ENCODE measurements around the gene ENPEP. TPM values are rescaled to one million over a fixed set of nuclear protein-coding genes. Genes with fewer than 3 reads are reported as not detected.
"Not testable (repeated sequence)": the region's sequence is repeated elsewhere in the genome, so short reads cannot be mapped to it uniquely, and the experiment has no call there.

Gene ENPEP, protein sequence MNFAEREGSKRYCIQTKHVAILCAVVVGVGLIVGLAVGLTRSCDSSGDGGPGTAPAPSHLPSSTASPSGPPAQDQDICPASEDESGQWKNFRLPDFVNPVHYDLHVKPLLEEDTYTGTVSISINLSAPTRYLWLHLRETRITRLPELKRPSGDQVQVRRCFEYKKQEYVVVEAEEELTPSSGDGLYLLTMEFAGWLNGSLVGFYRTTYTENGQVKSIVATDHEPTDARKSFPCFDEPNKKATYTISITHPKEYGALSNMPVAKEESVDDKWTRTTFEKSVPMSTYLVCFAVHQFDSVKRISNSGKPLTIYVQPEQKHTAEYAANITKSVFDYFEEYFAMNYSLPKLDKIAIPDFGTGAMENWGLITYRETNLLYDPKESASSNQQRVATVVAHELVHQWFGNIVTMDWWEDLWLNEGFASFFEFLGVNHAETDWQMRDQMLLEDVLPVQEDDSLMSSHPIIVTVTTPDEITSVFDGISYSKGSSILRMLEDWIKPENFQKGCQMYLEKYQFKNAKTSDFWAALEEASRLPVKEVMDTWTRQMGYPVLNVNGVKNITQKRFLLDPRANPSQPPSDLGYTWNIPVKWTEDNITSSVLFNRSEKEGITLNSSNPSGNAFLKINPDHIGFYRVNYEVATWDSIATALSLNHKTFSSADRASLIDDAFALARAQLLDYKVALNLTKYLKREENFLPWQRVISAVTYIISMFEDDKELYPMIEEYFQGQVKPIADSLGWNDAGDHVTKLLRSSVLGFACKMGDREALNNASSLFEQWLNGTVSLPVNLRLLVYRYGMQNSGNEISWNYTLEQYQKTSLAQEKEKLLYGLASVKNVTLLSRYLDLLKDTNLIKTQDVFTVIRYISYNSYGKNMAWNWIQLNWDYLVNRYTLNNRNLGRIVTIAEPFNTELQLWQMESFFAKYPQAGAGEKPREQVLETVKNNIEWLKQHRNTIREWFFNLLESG
- total RNA-seq, result not detected

DNA sequence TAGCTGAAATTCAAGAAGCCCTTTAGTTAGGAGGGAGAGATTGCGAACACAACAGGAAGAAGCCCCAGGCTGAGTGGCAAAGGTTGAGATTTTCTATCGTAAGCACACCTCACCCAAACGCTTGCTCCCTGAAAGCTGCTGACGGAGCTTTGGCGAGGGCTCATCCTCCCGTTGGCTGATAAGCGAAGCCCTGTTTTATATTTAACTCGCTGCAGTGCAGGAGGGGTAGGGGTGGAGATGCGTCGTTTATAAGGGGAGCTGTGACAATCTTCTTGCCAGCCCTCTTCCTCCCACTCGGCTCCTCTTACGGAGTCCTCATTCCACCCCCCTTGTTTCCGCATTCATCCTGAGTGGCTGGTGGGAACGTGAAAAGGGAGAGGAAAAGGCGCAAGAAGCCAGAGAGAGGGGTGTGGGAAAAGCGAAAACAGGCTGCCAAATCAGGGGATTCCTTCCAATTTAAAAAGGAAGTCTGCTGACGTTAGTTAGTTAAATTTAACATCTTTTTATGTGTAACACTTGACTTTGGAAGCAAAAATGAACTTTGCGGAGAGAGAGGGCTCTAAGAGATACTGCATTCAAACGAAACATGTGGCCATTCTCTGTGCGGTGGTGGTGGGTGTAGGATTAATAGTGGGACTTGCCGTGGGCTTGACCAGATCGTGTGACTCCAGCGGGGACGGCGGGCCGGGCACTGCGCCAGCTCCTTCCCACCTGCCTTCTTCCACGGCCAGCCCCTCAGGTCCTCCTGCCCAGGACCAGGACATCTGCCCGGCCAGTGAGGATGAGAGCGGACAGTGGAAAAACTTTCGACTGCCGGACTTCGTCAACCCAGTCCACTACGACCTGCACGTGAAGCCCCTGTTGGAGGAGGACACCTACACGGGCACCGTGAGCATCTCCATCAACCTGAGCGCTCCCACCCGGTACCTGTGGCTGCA, at the start of gene ENPEP:
TSS of gene ENPEP (plus strand) at position 275 of the 938 bp plus-strand sequence. CDS start at position 535, 260 bp downstream.
- intact Hi-C loops (cut with micrococcal nuclease), result no loop called here
- H3K9me3 Mint-ChIP-seq, result no peaks in the 10 kb centered on the region
- no peaks in the 10 kb centered on the region for H3K4me1 Mint-ChIP-seq (ENCODE audit: low read depth)
- ChIA-PET POLR2A (no interaction called here), CTCF (interaction anchor here (1.0 kb wide), 1 partner anchor 39 kb away, joined by 3 read pairs; no protein-coding TSS in a partner anchor)
- H3K36me3 Mint-ChIP-seq, result no peaks in the 10 kb centered on the region
- H3K4me3 Mint-ChIP-seq, result no peak within 1 kb of the TSS
- DNase-seq, result no peak
- H3K27ac Mint-ChIP-seq, result no peak within 1 kb of the TSS
- peaks cover 17% of the 10 kb centered on the region for H3K27me3 Mint-ChIP-seq

DNA sequence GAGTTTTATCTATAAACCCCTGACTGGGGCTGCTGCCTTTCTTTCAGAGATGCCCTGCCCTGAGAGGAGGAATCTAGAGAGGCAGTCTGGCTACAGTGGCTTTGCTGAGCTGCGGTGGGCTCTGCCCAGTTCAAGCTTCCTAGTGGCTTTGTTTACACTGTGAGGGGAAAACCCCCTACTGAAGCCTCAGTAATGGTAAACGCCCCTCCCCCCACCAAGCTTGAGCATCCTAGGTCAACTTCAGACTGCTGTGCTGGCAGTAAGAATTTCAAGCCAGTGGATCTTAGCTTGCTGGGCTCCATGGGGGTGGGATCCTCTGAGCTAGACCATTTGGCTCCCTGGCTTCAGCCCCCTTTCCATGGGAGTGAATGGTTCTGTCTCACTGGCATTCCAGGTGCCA, 44.1 kb upstream of the ENPEP start:
- H3K27ac Mint-ChIP-seq, H3K4me3 Mint-ChIP-seq: not testable (repeated sequence)

DNA sequence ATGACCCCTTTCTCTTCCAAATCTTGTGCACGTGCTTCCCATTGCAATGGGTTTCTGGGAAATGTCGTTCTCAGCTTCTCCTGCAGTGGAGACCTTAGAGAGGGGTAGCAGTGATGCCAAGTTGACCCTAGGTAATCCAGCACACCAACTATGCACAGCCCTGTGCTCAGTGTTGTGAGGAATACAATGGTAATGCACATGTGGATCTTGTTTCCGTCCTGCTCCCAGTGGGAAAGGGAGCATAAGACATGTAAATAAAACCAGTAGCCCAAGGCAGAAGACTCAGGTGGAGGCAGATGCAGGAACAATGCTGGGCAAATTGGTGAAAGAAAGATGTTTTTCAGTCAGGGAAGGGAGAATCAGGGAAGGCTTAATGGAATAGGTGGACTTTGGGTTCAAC, 38.7 kb upstream of the ENPEP start:
- H3K27ac Mint-ChIP-seq; H3K4me1 Mint-ChIP-seq (ENCODE audit: low read depth); POLR2A ChIA-PET; DNase-seq; intact Hi-C loops (cut with micrococcal nuclease); CTCF ChIA-PET; H3K36me3 Mint-ChIP-seq; H3K4me3 Mint-ChIP-seq; H3K9me3 Mint-ChIP-seq: not testable (repeated sequence)
- H3K27me3 Mint-ChIP-seq, result peaks cover 11% of the 10 kb centered on the region

More for the DNA sequence above, 44.1 kb upstream of the ENPEP start:
- DNase-seq; intact Hi-C loops (cut with micrococcal nuclease); H3K27me3 Mint-ChIP-seq; H3K9me3 Mint-ChIP-seq; H3K4me1 Mint-ChIP-seq (ENCODE audit: low read depth); CTCF ChIA-PET; H3K36me3 Mint-ChIP-seq; POLR2A ChIA-PET: not testable (repeated sequence)

DNA sequence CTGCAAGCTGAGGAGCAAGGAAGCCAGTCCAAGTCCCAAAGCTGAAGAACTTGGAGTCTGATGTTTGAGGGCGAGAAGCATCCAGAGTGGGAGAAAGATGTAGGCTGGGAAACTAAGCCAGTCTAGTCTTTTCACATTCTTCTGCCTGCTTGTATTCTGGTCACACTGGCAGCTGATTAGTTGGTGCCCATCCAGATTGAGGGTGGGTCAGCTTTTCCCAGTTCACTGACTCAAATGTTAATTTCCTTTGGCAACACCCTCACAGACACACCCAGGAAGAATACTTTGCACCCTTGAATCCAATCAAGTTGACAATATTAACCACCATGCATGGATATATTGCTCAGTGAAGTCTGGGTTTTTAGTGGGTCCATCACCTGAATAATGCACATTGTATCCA, 36.7 kb upstream of the ENPEP start:
- H3K4me1 Mint-ChIP-seq (ENCODE audit: low read depth); intact Hi-C loops (cut with micrococcal nuclease); H3K4me3 Mint-ChIP-seq; POLR2A ChIA-PET; H3K27ac Mint-ChIP-seq; CTCF ChIA-PET; DNase-seq; H3K36me3 Mint-ChIP-seq; H3K9me3 Mint-ChIP-seq: not testable (repeated sequence)
- peaks cover 14% of the 10 kb centered on the region for H3K27me3 Mint-ChIP-seq

DNA sequence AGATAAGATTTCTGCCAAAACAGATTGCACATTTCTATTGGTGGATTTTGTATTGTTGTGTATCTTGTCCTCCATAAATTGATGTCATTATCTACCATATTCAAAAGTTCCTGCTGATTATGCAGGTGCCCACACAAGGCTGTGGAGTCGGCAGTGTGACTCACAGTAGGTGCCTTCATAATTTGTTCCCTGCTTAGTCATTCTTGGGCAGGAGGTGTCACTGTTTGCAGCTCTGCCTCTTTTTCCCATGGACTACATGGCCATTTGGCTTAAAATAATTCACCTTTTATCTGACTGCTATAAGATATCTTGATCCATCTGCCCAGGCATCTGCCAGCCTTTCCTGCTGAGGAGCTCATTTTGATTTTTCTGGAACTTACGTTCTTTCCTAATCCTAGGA, 33.6 kb upstream of the ENPEP start:
- Mint-ChIP-seq H3K36me3 (no peaks in the 10 kb centered on the region), H3K9me3 (no peaks in the 10 kb centered on the region), H3K4me3 (no peak overlapping the region), H3K4me1 (ENCODE audit: low read depth) (no peaks in the 10 kb centered on the region), H3K27me3 (peaks cover 11% of the 10 kb centered on the region), H3K27ac (no peak overlapping the region)
- intact Hi-C loops (cut with micrococcal nuclease), result no loop called here
- ChIA-PET POLR2A (no interaction called here), CTCF (no interaction called here)
- DNase-seq, result no peak

DNA sequence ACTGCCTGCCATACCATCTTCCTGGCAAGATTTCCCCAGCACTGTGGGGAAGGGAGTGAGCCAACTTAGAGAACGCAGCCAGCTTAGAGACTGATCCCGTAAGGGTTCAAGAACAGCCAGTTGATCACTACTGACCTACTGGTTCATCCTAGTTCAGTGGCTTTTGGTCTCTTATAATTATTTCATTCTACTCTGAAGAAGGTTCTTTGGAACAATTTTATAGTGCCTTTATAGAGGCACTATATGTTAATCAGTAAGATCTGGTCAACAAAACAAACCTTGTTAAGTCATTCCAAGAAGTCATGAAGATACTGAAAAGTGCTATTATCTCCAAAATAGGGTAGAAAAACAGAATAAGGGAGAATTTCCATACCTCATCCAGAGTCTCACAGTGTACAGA, 33.2 kb upstream of the ENPEP start:
- intact Hi-C loops (cut with micrococcal nuclease), result no loop called here
- Mint-ChIP-seq H3K4me3 (no peak overlapping the region), H3K27me3 (peaks cover 10% of the 10 kb centered on the region), H3K36me3 (no peaks in the 10 kb centered on the region), H3K4me1 (ENCODE audit: low read depth) (no peaks in the 10 kb centered on the region), H3K9me3 (no peaks in the 10 kb centered on the region), H3K27ac (no peak overlapping the region)
- no peak for DNase-seq
- ChIA-PET CTCF (no interaction called here), POLR2A (no interaction called here)

DNA sequence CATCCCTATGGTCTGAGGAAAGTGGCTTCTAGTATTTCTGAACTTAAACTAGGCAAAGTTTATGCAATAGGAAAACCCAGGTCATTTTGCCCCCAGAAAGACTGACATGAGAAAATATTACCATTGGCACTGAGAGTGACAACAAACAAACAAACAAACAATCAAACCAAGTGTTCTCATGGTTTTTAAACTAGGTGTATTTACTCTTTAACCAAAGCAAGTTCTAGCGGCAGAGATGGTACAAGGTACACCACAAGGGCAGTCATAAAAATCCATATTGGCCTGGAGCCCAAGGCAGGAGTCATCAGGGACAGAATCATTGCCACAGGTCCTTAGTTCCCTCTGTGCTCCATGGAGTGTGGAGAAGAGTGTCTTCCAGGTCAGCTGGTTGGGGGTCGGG, 26.0 kb upstream of the ENPEP start:
- ChIA-PET POLR2A (no interaction called here), CTCF (no interaction called here)
- no peak overlapping the region for H3K4me3 Mint-ChIP-seq

DNA sequence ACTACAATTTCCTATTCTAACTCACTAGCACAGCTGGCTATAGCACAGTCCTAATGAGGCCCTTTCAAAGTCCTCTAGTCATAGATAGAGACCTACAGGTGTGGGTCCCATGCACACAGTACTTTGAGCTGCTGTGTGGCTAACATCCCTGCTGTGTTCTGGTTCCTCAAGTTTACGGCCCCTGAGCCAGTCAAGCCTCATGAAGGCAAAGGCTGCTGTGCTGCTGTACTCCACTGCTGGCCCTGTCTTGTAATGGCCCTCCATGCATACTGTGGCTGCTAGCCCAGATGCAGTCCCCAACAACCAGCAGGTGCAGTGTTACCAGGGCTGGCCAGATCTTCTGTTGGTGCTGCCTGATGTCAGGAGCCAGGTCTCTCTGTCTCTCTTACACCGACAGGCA, 23.4 kb upstream of the ENPEP start:
- CTCF ChIA-PET, result no interaction called here
- no peaks in the 10 kb centered on the region for H3K4me1 Mint-ChIP-seq (ENCODE audit: low read depth)
- no peaks in the 10 kb centered on the region for H3K36me3 Mint-ChIP-seq
- intact Hi-C loops (cut with micrococcal nuclease), result no loop called here
- DNase-seq, result no peak
- no peak overlapping the region for H3K4me3 Mint-ChIP-seq
- H3K27ac Mint-ChIP-seq, result no peak overlapping the region
- POLR2A ChIA-PET, result no interaction called here
- no peaks in the 10 kb centered on the region for H3K9me3 Mint-ChIP-seq
- peaks cover 3% of the 10 kb centered on the region for H3K27me3 Mint-ChIP-seq

More for the DNA sequence above, 26.0 kb upstream of the ENPEP start:
- intact Hi-C loops (cut with micrococcal nuclease), result no loop called here
- Mint-ChIP-seq H3K36me3 (no peaks in the 10 kb centered on the region), H3K9me3 (no peaks in the 10 kb centered on the region), H3K27me3 (peaks cover 3% of the 10 kb centered on the region), H3K4me1 (ENCODE audit: low read depth) (no peaks in the 10 kb centered on the region), H3K27ac (no peak overlapping the region)
- no peak for DNase-seq

DNA sequence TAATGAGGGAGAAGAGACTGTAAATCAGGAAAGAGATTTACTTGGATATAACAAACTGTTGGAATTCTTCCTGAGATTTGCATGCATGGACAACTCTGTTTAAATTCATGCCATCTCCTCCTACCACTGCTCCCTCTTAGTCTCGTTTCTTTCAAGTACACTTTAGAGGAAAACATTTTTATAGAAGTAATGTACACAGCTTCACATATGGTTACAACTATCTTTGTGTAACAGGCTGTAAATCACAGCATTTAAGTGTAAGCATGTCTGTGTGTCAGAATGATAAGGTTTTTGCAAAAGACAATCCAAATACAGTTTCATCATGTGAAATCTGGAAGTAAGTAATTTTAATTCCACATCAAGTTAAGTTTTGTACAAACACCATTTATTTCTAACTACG, 21.5 kb upstream of the ENPEP start:
- Mint-ChIP-seq H3K36me3 (no peaks in the 10 kb centered on the region), H3K27ac (no peak overlapping the region), H3K9me3 (no peaks in the 10 kb centered on the region), H3K4me1 (ENCODE audit: low read depth) (no peaks in the 10 kb centered on the region), H3K4me3 (no peak overlapping the region), H3K27me3 (peaks cover 4% of the 10 kb centered on the region)
- DNase-seq, result no peak
- POLR2A ChIA-PET, result no interaction called here
- intact Hi-C loops (cut with micrococcal nuclease), result no loop called here
- CTCF ChIA-PET, result no interaction called here

DNA sequence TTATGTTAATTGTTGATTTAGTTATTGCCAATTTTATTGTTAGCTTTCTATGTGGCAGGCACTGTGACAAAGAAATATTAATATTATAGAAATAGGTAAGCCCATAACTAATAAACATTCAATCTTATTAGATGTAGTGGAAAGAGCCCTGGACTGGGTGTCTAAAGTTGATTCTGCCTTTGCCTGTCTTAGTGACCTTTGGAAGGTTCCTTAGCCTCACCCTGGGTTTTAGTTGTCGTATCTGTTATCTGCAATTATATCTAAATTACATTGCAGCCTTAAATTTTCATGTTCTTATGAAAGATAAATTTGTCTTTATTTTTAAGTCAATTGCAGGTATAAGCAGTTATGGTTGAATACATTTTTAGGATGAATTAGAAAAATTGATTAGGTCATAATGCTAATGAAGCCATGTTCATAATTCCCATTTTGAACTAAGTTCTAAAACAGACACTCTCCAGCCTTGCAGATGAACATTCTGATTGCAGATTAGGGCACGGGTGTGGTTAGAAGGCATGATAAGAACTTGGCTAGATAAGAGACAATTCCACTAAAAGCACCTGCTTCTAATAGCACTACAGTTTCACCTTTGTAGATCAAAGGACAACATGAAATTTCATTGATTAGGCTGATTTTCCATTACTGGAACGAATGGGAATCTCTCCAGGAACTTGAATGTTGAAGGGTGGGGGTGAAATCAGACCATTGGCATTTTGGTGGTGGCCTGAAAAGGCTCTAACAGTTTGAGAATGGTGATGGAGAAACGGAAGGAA, 17.3 kb upstream of the ENPEP start:
- no peak for DNase-seq
- intact Hi-C loops (cut with micrococcal nuclease), result no loop called here

DNA sequence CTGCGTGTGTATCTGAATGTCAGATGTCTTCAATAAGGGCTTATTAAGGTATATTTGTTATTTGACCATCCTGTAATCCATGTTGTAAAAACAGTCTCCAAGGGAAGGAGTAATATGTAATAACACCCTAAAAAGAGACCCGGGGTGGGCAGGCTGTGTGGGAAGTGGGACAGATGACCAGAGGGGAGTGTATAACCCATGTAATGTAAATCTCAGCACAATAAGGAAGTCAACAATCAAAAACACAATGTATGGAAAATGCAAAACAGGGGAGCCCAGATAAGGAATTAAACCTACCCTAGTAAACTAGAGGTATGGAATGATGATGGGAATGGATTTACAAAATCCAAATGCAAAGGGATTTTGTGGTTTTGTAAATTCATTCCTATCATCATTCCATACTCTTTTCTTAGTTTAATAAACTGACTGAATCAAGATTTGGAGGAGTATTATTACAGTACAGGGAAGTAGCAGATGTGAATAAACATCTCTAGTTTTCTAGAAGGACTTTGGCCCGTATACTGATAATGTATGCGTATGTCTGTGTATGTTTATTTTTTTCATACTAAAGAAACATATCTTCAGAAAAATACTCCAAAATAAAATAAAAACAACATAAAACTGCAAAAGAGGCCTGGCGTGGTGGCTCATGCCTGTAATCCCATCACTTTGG, 15.7 kb upstream of the ENPEP start:
- ChIA-PET POLR2A (no interaction called here), CTCF (no interaction called here)

More for the DNA sequence above, 17.3 kb upstream of the ENPEP start:
- POLR2A ChIA-PET, result no interaction called here
- Mint-ChIP-seq H3K27ac (no peak overlapping the region), H3K27me3 (peaks cover 6% of the 10 kb centered on the region), H3K4me3 (no peak overlapping the region), H3K9me3 (no peaks in the 10 kb centered on the region), H3K36me3 (no peaks in the 10 kb centered on the region), H3K4me1 (ENCODE audit: low read depth) (no peaks in the 10 kb centered on the region)
- CTCF ChIA-PET, result no interaction called here

More for the DNA sequence above, 15.7 kb upstream of the ENPEP start:
- no peaks in the 10 kb centered on the region for H3K4me1 Mint-ChIP-seq (ENCODE audit: low read depth)
- H3K27me3 Mint-ChIP-seq, result peaks cover 6% of the 10 kb centered on the region
- no peaks in the 10 kb centered on the region for H3K36me3 Mint-ChIP-seq
- intact Hi-C loops (cut with micrococcal nuclease), result no loop called here
- no peaks in the 10 kb centered on the region for H3K9me3 Mint-ChIP-seq
- no peak overlapping the region for H3K4me3 Mint-ChIP-seq
- H3K27ac Mint-ChIP-seq, result no peak overlapping the region
- no peak for DNase-seq

All from activated CD4-positive, alpha-beta memory T cell treated with anti-CD3 and anti-CD28 coated beads for 36 hours (primary cell).